GM12872 (cell line): ENCODE results near the gene FRY.

Experiments used
- CTCF ChIP-seq: IDR thresholded peaks from 3 replicates; pipeline ENCODE4 v1.5.1; 2011; ENCODE audit warnings: low read depth, mild to moderate bottlenecking, low read length, moderate library complexity; ENCODE audit not compliant: insufficient read depth

Gene FRY

GRCh38 chr13:32044446-32044845, 12.9 kb downstream of the FRY start:
- no peak for TF ChIP-seq CTCF

GRCh38 chr13:32045537-32045936, 14.0 kb downstream of the FRY start:
- no peak for TF ChIP-seq CTCF

GRCh38 chr13:32045982-32046785, 14.6 kb downstream of the FRY start:
- TF ChIP-seq CTCF: no peak

- no peak for TF ChIP-seq CTCF
Measured at GRCh38 chr13:32047088-32047487, 15.5 kb downstream of the FRY start.

GRCh38 chr13:32047793-32048192, 16.2 kb downstream of the FRY start:
- no peak for TF ChIP-seq CTCF

GRCh38 chr13:32048816-32049215, 17.2 kb downstream of the FRY start:
- TF ChIP-seq CTCF: no peak

- no peak for TF ChIP-seq CTCF
Measured at GRCh38 chr13:32051156-32051555, 19.6 kb downstream of the FRY start.
